Endodermal cell (in vitro differentiated cells): Measurements from ENCODE around the gene ANKRD22. TPM values are rescaled to one million over a fixed set of nuclear protein-coding genes. Genes with fewer than 3 reads are reported as not detected.

Source experiments
- DNase-seq: peaks from one replicate; pipeline ENCODE4 v3.0.0-alpha.2; 2017
- H3K27ac ChIP-seq: 2 replicates; pipeline ENCODE4 v1.5.1; 2013; ENCODE audit warnings: mild to moderate bottlenecking, low read depth, low read length, moderate library complexity
- H3K27me3 ChIP-seq: 2 replicates; pipeline ENCODE4 v1.6.1; 2013; ENCODE audit warnings: mild to moderate bottlenecking, low read length, moderate library complexity; ENCODE audit not compliant: insufficient read depth, control insufficient read depth, poor library complexity, severe bottlenecking
- H3K36me3 ChIP-seq: 2 replicates; pipeline ENCODE4 v1.7.0; 2013; ENCODE audit warnings: mild to moderate bottlenecking, low read length, moderate library complexity; ENCODE audit not compliant: control insufficient read depth, insufficient read depth
- H3K4me1 ChIP-seq: one replicate; pipeline ENCODE4 v1.7.0; 2013; ENCODE audit warnings: low read length; ENCODE audit not compliant: control insufficient read depth, insufficient read depth
- H3K4me3 ChIP-seq: 2 replicates; pipeline ENCODE4 v1.5.1; 2013; ENCODE audit warnings: mild to moderate bottlenecking, low read length, moderate library complexity
- H3K9ac ChIP-seq: 2 replicates; pipeline ENCODE4 v1.6.1; 2013; ENCODE audit warnings: mild to moderate bottlenecking, low read length, moderate library complexity; ENCODE audit not compliant: poor library complexity, severe bottlenecking; ENCODE audit errors: extremely low read depth
- H3K9me3 ChIP-seq: 2 replicates; pipeline ENCODE4 v1.6.1; 2013; ENCODE audit warnings: mild to moderate bottlenecking, low read length, moderate library complexity; ENCODE audit not compliant: control insufficient read depth
- H3K27ac Mint-ChIP-seq: 2 replicates; pipeline ENCODE4 v1.8.0; 2020; ENCODE audit warnings: mixed read lengths
- H3K27me3 Mint-ChIP-seq: 2 replicates; pipeline ENCODE4 v1.8.0; 2021; ENCODE audit warnings: mild to moderate bottlenecking, mixed read lengths; ENCODE audit not compliant: insufficient read depth
- H3K36me3 Mint-ChIP-seq: 2 replicates; pipeline ENCODE4 v1.8.0; 2020; ENCODE audit warnings: low read depth, mixed read lengths
- H3K4me1 Mint-ChIP-seq: 2 replicates; pipeline ENCODE4 v1.8.0; 2020; ENCODE audit warnings: mixed read lengths
- H3K4me3 Mint-ChIP-seq: 2 replicates; pipeline ENCODE4 v1.8.0; 2020; ENCODE audit warnings: mild to moderate bottlenecking, moderate library complexity, mixed read lengths
- H3K9me3 Mint-ChIP-seq: 2 replicates; pipeline ENCODE4 v1.8.0; 2020; ENCODE audit warnings: mild to moderate bottlenecking, mixed read lengths
- CTCF ChIP-seq: fragments of 200-600 bp; sonication (generic); conservative IDR thresholded peaks from 2 replicates; pipeline ENCODE4 v1.5.0; 2021; ENCODE audit warnings: antibody characterized with exemption, mild to moderate bottlenecking
- WGBS, 2 experiments: methylation state at CpG; one replicate each; pipeline versions ENCODE4 v1.1.5 to v1.1.7; 2013; ENCODE audit warnings: missing lambda C conversion rate in 2 of 2, mixed read lengths in 1 of 2; ENCODE audit not compliant: insufficient coverage in 1 of 2, insufficient read length in 1 of 2; 5-methylcytosine and 5-hydroxymethylcytosine counted together
- total RNA-seq, 2 donors: library from RNA; stranded (reverse); fragmentation: NEBNext Ultra II Directional in 1 of 2; extraction: Animal tissue kit (Norgen Biotek cat#: 25700) in 1 of 2; gene quantifications; 2 replicates in 1 of 2; 3 replicates in 1 of 2; pipeline ENCODE4 v1.2.1, GENCODE V29; 2021

Gene ANKRD22
- total RNA-seq, 2 donors from 2014 or later, result not detected

DNA sequence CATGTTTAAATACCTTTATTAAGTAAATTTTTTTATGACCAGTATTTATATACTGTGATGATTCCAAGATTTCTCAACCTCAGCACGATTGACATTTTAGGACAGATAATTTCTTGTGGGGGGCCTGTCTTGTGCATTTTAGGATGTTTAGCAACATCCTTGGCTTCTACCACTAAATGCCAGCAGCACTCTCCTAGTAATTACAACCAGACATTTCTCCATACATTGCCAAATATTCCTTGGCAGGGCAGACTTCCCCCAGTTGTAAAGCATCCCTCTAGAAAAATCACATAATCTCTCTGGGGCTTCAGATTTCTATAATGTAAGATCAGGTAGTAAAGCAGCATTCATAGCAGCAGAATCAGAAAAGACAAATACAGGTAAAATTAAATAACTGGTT lies 56.9 kb downstream of the ANKRD22 start:
- Histone ChIP-seq H3K4me3 (no peak overlapping the region), H3K36me3 (no peaks in the 10 kb centered on the region), H3K4me1 (no peaks in the 10 kb centered on the region), H3K9me3 (no peaks in the 10 kb centered on the region), H3K27ac (no peak overlapping the region), H3K9ac (no peak overlapping the region), H3K27me3 (no peaks in the 10 kb centered on the region)
- Mint-ChIP-seq H3K4me1 (no peaks in the 10 kb centered on the region), H3K27me3 (peaks cover 12% of the 10 kb centered on the region), H3K9me3 (no peaks in the 10 kb centered on the region), H3K36me3 (no peaks in the 10 kb centered on the region), H3K27ac (no peak overlapping the region), H3K4me3 (no peak overlapping the region)
- no peak for TF ChIP-seq CTCF
- 89 to 100% methylated on average over 1 of the region's 1 CpG for WGBS, 2 experiments
- no peak for DNase-seq

- Mint-ChIP-seq H3K4me1 (no peaks in the 10 kb centered on the region), H3K27me3 (peaks cover 12% of the 10 kb centered on the region), H3K9me3 (no peaks in the 10 kb centered on the region), H3K27ac (no peak overlapping the region), H3K36me3 (no peaks in the 10 kb centered on the region), H3K4me3 (no peak overlapping the region)
- Histone ChIP-seq H3K4me1 (no peaks in the 10 kb centered on the region), H3K9ac (no peak overlapping the region), H3K36me3 (no peaks in the 10 kb centered on the region), H3K27me3 (no peaks in the 10 kb centered on the region), H3K4me3 (no peak overlapping the region), H3K27ac (no peak overlapping the region), H3K9me3 (no peaks in the 10 kb centered on the region)
- no peak for TF ChIP-seq CTCF
- WGBS, 2 experiments, result 75 to 100% methylated on average over 1 to 2 of the region's 2 CpGs
- DNase-seq, result no peak
Observed at GRCh38 chr10:88793712-88794299, 57.8 kb downstream of the ANKRD22 start.

DNA sequence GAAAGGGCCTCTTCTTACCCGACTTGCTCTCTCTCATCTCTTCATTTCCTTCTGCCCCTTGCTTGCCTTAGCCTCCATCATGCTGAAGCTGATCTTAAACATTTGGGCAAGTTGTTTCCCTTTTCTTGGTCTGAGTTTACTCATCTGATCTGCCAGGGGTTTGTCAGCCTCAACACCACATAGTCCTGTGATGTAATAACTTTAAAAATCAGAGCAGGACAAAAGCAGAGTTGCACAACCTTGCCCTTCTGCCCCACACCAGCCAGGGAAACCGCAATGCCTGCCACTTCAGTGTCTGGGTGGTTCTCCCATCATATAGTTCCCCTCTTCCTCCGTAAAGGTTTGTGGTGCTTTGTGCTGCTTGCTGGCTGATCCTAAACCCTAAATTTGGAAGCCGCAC lies 59.0 kb downstream of the ANKRD22 start:
- DNase-seq, result no peak
- no peaks in the 10 kb centered on the region for H3K27me3 ChIP-seq
- no peak overlapping the region for H3K9ac ChIP-seq
- no peak overlapping the region for H3K27ac ChIP-seq
- H3K27ac Mint-ChIP-seq, result no peak overlapping the region
- H3K4me1 Mint-ChIP-seq, result no peaks in the 10 kb centered on the region
- no peak overlapping the region for H3K4me3 ChIP-seq
- H3K9me3 Mint-ChIP-seq, result no peaks in the 10 kb centered on the region
- no peak for TF ChIP-seq CTCF
- H3K4me1 ChIP-seq, result no peaks in the 10 kb centered on the region
- H3K27me3 Mint-ChIP-seq, result peaks cover 5% of the 10 kb centered on the region
- H3K9me3 ChIP-seq, result no peaks in the 10 kb centered on the region
- WGBS, 2 experiments, result 90 to 95% methylated on average over 2 to 4 of the region's 4 CpGs
- no peaks in the 10 kb centered on the region for H3K36me3 Mint-ChIP-seq
- H3K36me3 ChIP-seq, result no peaks in the 10 kb centered on the region
- no peak overlapping the region for H3K4me3 Mint-ChIP-seq
